Endothelial cell of umbilical vein (primary cell): ENCODE results near the gene UNKL. TPM values are rescaled to one million over a fixed set of nuclear protein-coding genes. Genes with fewer than 3 reads are reported as not detected.

Source experiments
- BruUV-seq: library from RNA; stranded (reverse); fragments of 400-500 nt; replicated peaks from 2 replicates; lab custom pipeline; 2021; lab: Mats Ljungman, UMichigan
- CTCF ChIA-PET: fragments of 300-600, 350-600 bp; sonication (Branson Sonifier 250); formaldehyde crosslinking; loops from one replicate; lab custom pipeline; 2021; ENCODE audit warnings: antibody characterized with exemption, inconsistent platforms; lab: Charles Lee
- POLR2A ChIA-PET: fragments of 300-600, 350-600 bp; sonication (Branson Sonifier 250); formaldehyde crosslinking; loops from one replicate; lab custom pipeline; 2021; ENCODE audit warnings: antibody characterized with exemption, inconsistent platforms; lab: Charles Lee
- DNase-seq: peaks from one replicate; pipeline ENCODE4 v3.0.0-alpha.2; 2011; ENCODE audit warnings: low read depth, low spot score
- FAIRE-seq: peaks from 2 replicates; lab custom pipeline; 2011; peaks lifted over from hg19 to GRCh38; lab: Jason Lieb, UNC
- H2AFZ ChIP-seq: 2 replicates; pipeline ENCODE4 v1.6.0; 2012; ENCODE audit warnings: low read depth, low read length, control low read depth, inconsistent platforms
- H3K27ac ChIP-seq: 2 replicates; pipeline ENCODE4 v1.5.1; 2011; ENCODE audit warnings: low read depth, mild to moderate bottlenecking, control low read depth, low read length, moderate library complexity; ENCODE audit not compliant: insufficient read depth
- H3K27me3 ChIP-seq, 2 experiments: 2 replicates each; pipeline versions ENCODE4 v1.6.0 to v1.6.1; 2011; ENCODE audit warnings: low read length in 2 of 2, mixed read lengths in 1 of 2; ENCODE audit not compliant: control insufficient read depth in 2 of 2, insufficient read depth in 2 of 2
- H3K36me3 ChIP-seq, 2 experiments: 2 replicates in 1 of 2; 3 replicates in 1 of 2; pipeline ENCODE4 v1.5.1; 2011; ENCODE audit warnings: low read length in 2 of 2, mild to moderate bottlenecking in 1 of 2, moderate library complexity in 1 of 2; ENCODE audit not compliant: control insufficient read depth in 2 of 2, insufficient read depth in 2 of 2; ENCODE audit errors: extremely low read depth in 1 of 2
- H3K4me1 ChIP-seq: 3 replicates; pipeline ENCODE4 v1.5.1; 2011; ENCODE audit warnings: mild to moderate bottlenecking, low read length; ENCODE audit not compliant: control insufficient read depth, insufficient read depth; ENCODE audit errors: extremely low read depth
- H3K4me2 ChIP-seq: 2 replicates; pipeline ENCODE4 v1.6.1; 2011; ENCODE audit warnings: low read length, control low read depth, mixed read lengths; ENCODE audit not compliant: insufficient read depth
- H3K4me3 ChIP-seq, 3 experiments: fragments of 200-600 bp in 1 of 3; sonication (generic), shearing (Covaris generic) in 1 of 3; replicated peaks in 1 of 3; 2 replicates each; pipeline ENCODE4 v1.5.1; 2011 to 2016; ENCODE audit warnings: control low read depth in 3 of 3, low read length in 3 of 3, mild to moderate bottlenecking in 2 of 3, inconsistent platforms in 1 of 3, low read depth in 1 of 3, moderate library complexity in 1 of 3; ENCODE audit not compliant: insufficient read depth in 1 of 3
- H3K79me2 ChIP-seq: 2 replicates; pipeline ENCODE4 v1.6.0; 2012; ENCODE audit warnings: low read length, inconsistent platforms; ENCODE audit not compliant: control insufficient read depth, insufficient read depth
- H3K9ac ChIP-seq: replicated peaks from 2 replicates; pipeline ENCODE3; 2011; ENCODE audit warnings: low read length, control low read depth; ENCODE audit not compliant: insufficient read depth; ENCODE audit errors: extremely low read depth
- H3K9me1 ChIP-seq: replicated peaks from 3 replicates; pipeline ENCODE4 v1.6.0; 2011; ENCODE audit warnings: mild to moderate bottlenecking, low read length; ENCODE audit not compliant: control insufficient read depth, insufficient read depth; ENCODE audit errors: extremely low read depth
- H3K9me3 ChIP-seq: replicated peaks from 2 replicates; pipeline ENCODE4 v1.5.1; 2012; ENCODE audit warnings: low read length, inconsistent platforms; ENCODE audit not compliant: control insufficient read depth, insufficient read depth
- H4K20me1 ChIP-seq: replicated peaks from 2 replicates; pipeline ENCODE3; 2011; ENCODE audit warnings: mild to moderate bottlenecking, low read length; ENCODE audit not compliant: control insufficient read depth, insufficient read depth; ENCODE audit errors: extremely low read depth
- EZH2 ChIP-seq: IDR thresholded peaks from 2 replicates; pipeline ENCODE4 v1.6.1; 2012; ENCODE audit warnings: borderline replicate concordance, low read depth, mild to moderate bottlenecking, moderate library complexity, low read length, inconsistent platforms; ENCODE audit not compliant: severe bottlenecking
- FOS ChIP-seq: IDR thresholded peaks from 2 replicates; pipeline ENCODE4 v1.6.1; 2011; ENCODE audit warnings: mild to moderate bottlenecking, low read length, moderate library complexity, borderline replicate concordance; ENCODE audit not compliant: insufficient read depth
- GATA2 ChIP-seq: IDR thresholded peaks from 2 replicates; pipeline ENCODE4 v1.7.0; 2011; ENCODE audit warnings: low read depth, mild to moderate bottlenecking, moderate library complexity, mixed read lengths, low read length; ENCODE audit not compliant: insufficient read length, insufficient read depth
- JUN ChIP-seq: IDR thresholded peaks from 2 replicates; pipeline ENCODE4 v1.6.1; 2011; ENCODE audit warnings: borderline replicate concordance, low read depth; ENCODE audit not compliant: insufficient read length, insufficient read depth
- MYC ChIP-seq: IDR thresholded peaks from one replicate; pipeline ENCODE4 v1.6.1; 2011; ENCODE audit warnings: mild to moderate bottlenecking, low read depth, low read length
- POLR2A ChIP-seq: IDR thresholded peaks from 2 replicates; pipeline ENCODE4 v1.6.1; 2012; ENCODE audit warnings: low read depth, mild to moderate bottlenecking, control low read depth, low read length
- POLR2AphosphoS5 ChIP-seq: IDR thresholded peaks from 2 replicates; pipeline ENCODE4 v1.6.1; 2012; ENCODE audit warnings: low read depth, mild to moderate bottlenecking, control low read depth, low read length, moderate library complexity; ENCODE audit not compliant: insufficient read depth
- dilution Hi-C: fragments of 300-500 bp; cut with MboI; formaldehyde crosslinking; loops from one replicate; pipeline ENCODE4 v1.15.0; 2019; ENCODE audit warnings: low sequenced_read_pairs; ENCODE audit not compliant: extremely low pct_ligation_motif_present
- intact Hi-C: fragments of 100-400 bp; cut with micrococcal nuclease; formaldehyde crosslinking; loops from one replicate; pipeline ENCODE4 v1.10.0; 2022
- polyA plus RNA-seq, 4 experiments: library from polyadenylated mRNA; depleted of rRNA in 3 of 4; stranded (reverse) in 3 of 4; unstranded in 1 of 4; fragments of >200 nt; gene quantifications; 2 replicates each; pipeline versions ENCODE4 v1.2.1 to v1.2.3, GENCODE V29; 2011 to 2012; ENCODE audit warnings: missing spikeins in 1 of 4
- total RNA-seq: library from RNA; stranded (reverse); gene quantifications from 2 replicates; pipeline ENCODE4 v1.2.3, GENCODE V29; 2021
- TF ChIP-seq, protein P1 (sequence below): IDR thresholded peaks from 2 replicates; pipeline ENCODE4 v1.6.1; 2011; ENCODE audit not compliant: insufficient read depth, insufficient read length

Gene UNKL
- total and polyA plus RNA-seq, 2 donors (not counting 3 experiments of a cell fraction or from before 2014, with no cell fraction given): 17.1 to 32.8 TPM

- peaks cover 0 to 13% of the 10 kb centered on the region in 2 experiments for H3K36me3 ChIP-seq
- no peaks in the 10 kb centered on the region for H3K9me1 ChIP-seq
- TF ChIP-seq EZH2: no peak
- TF ChIP-seq FOS: no peak
- TF ChIP-seq POLR2AphosphoS5: no peak
- no peak for TF ChIP-seq GATA2
- TF ChIP-seq, protein P1, sequence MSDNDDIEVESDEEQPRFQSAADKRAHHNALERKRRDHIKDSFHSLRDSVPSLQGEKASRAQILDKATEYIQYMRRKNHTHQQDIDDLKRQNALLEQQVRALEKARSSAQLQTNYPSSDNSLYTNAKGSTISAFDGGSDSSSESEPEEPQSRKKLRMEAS: no peak
- no peak for TF ChIP-seq POLR2A
- no peak for TF ChIP-seq JUN
- no peak for TF ChIP-seq MYC
- FAIRE-seq (no peak), DNase-seq (no peak)
- H4K20me1 ChIP-seq: no peaks in the 10 kb centered on the region
- dilution Hi-C loops (no loop called here), intact Hi-C loops (no loop called here)
- H3K79me2 ChIP-seq: no peaks in the 10 kb centered on the region
- no TSS peak for BruUV-seq
- H3K9ac ChIP-seq: no peak overlapping the region
- ChIA-PET CTCF (no interaction called here), POLR2A (no interaction called here)
- H3K9me3 ChIP-seq: no peaks in the 10 kb centered on the region
- no peak overlapping the region for H3K27ac ChIP-seq
- no peak overlapping the region for H2AFZ ChIP-seq
- H3K4me2 ChIP-seq: no peak overlapping the region
- H3K4me3 ChIP-seq: no peak overlapping the region
- no peaks in the 10 kb centered on the region for H3K4me1 ChIP-seq
- H3K27me3 ChIP-seq: no peaks in the 10 kb centered on the region
Observed at GRCh38 chr16:1387331-1387730, 27.2 kb downstream of the UNKL start.

GRCh38 chr16:1385232-1385631 lies 29.3 kb downstream of the UNKL start:
- Histone ChIP-seq H3K9me3 (no peaks in the 10 kb centered on the region), H3K4me1 (no peaks in the 10 kb centered on the region), H4K20me1 (no peaks in the 10 kb centered on the region), H3K79me2 (no peaks in the 10 kb centered on the region), H3K4me2 (no peak overlapping the region), H3K9me1 (no peaks in the 10 kb centered on the region), H3K27me3 (no peaks in the 10 kb centered on the region), H3K9ac (no peak overlapping the region), H3K36me3 (peaks cover 0 to 11% of the 10 kb centered on the region in 2 experiments), H3K4me3 (no peak overlapping the region), H3K27ac (no peak overlapping the region), H2AFZ (no peak overlapping the region)
- FAIRE-seq (no peak), DNase-seq (no peak)
- TF ChIP-seq, protein P1: no peak
- intact Hi-C loops: no loop called here
- no TSS peak for BruUV-seq
- ChIA-PET CTCF (interaction anchor here (1.4 kb wide), 1 partner anchor 21 kb away, joined by 3 read pairs; no protein-coding TSS in a partner anchor), POLR2A (no interaction called here)
- dilution Hi-C loops: no loop called here
